A673 (cell line): ENCODE results near the gene SPRY1.

ENCODE experiments used
- CTCF ChIP-seq: fragments of 300-800, 200-600 bp; sonication (generic); conservative IDR thresholded peaks from 2 replicates; pipeline ENCODE4 v1.5.1; 2017; ENCODE audit warnings: low read depth, mild to moderate bottlenecking, antibody characterized with exemption, low read length, moderate library complexity, mixed read lengths
- EZH2 ChIP-seq: fragments of 200-600 bp; sonication (generic); IDR thresholded peaks from 2 replicates; pipeline ENCODE4 v1.6.1; 2017; ENCODE audit warnings: borderline replicate concordance, low read depth, mild to moderate bottlenecking, mixed read lengths, antibody characterized with exemption, low read length; ENCODE audit not compliant: poor library complexity, severe bottlenecking

DNA sequence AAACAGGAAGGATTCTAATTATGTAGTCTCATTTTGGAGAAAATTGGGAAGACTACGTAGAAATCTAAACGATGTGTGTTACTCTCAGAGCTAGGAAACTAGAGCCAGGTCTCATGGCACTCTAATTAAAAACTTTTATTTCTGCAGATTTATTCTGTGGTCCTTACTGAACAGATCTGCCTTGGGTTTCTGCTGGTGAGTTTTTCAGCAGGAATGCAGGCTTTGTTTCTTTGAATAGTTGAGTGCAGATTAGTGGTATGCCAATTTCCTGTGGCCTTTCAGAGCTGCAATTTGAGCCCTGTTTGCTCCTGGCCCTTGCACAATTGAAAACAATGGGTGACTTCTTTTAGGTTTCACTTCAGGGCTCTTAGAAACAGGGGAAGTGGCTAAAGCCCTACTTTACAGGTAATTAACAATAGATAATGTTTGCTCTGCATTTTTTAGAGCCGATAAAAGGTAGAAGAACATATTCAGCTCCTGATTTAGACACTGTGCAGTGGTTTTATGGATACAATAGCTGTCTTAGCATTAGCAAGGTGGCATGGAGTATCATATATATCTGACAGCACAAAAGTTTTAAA lies 21.8 kb downstream of the SPRY1 start:
- no peak for TF ChIP-seq CTCF
- TF ChIP-seq EZH2 = no peak
